Measurements from ENCODE around the gene IRS2. TPM values are rescaled to one million over a fixed set of nuclear protein-coding genes. Genes with fewer than 3 reads are reported as not detected.

The IRS2 gene
- total and polyA plus RNA-seq, 9 donors = 14.6 to 40.9 (median 26.6) TPM

DNA sequence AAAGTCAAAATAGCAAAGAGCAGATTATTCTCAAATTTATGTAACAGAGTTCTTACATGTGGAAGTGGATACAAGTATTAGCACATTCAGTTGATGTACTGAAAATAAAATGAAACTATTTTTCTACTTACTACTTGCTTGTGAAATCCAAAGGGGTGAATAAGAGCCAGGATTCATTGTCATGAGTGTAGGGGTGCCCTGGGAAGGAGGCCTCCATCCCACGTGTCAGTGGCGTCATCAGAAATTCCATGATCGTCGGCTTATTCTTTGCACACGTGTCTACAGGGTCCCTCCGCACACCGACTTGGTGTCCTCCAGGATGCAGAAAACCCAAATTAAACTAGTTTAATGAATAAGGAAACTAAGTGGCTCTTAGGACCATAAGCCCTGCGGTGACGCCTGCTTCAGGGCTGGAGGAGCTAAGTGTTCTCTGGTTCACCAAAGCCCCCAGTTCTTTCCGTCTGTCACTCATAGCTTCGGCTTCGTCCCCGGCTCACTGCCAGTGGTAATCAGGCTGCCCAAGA lies 55.5 kb downstream of the IRS2 start:
- Histone ChIP-seq H3K4me1 (ENCODE audit: insufficient read depth) (peaks cover 6% of the 10 kb centered on the region), H3K36me3 (no peaks in the 10 kb centered on the region), H3K27ac (no peak overlapping the region), H3K27me3 (no peaks in the 10 kb centered on the region), H3K4me3 (no peak overlapping the region), H3K9me3 (no peaks in the 10 kb centered on the region)
- DNase-seq = no peak
- no peak for TF ChIP-seq CTCF (IDR thresholded peaks at IDR 0.05)
- no peak for TF ChIP-seq EP300 (IDR thresholded peaks at IDR 0.05)
- TF ChIP-seq POLR2A (IDR thresholded peaks at IDR 0.05) = no peak
- WGBS, 3 donors = 66 to 85% (median 80%) methylated on average over 13 of the region's 13 CpGs
- intact Hi-C loops (cut with DNase I) = no loop called here

DNA sequence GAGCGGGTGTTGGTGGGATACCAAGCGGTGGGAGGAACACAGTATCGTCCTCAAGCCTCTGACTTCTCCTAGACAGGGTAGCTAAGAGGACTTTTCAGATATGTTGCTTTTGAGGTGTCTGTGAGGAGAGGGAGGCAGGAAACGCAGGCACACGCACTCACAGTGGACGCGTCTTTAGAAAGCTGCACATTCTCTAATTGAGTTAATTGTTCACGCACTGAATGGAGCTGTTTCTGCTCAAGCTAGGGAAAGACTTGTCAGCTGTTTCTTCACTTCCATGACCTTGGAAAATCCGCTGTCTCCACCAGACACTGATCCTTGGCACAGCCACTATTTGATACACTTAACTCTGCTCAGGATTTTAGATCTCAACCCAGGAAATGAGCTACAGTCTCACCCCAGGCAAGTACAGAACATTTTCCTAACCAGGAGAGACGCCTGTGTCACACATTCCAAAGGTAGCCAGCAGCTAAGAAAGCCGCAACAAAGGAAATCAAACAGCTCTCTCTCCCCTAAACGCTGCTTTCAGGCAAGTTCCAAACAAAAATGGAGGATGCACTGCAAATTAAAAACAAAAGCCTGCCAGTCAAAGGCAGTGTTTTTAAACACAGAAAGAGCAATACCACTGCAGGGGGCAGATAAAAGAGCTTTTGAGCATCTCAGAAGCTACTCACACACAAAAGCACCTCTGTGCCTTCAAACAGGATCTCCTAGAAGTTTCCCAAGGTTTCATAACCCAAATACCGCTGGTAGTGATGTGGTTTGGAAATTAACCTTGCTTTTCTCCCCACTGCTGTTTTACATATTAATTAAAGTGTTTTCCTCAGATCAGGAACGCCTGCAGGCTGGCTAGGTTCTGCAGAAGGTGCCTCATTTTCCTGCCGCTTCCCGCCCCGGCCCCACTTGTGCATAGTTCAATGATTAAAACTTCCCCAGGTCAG lies 57.3 kb downstream of the IRS2 start:
- 27 to 38% (median 28%) methylated on average over 17 of the region's 17 CpGs for WGBS, 3 donors
- Histone ChIP-seq H3K4me3 (no peak overlapping the region), H3K27me3 (no peaks in the 10 kb centered on the region), H3K4me1 (ENCODE audit: insufficient read depth) (peaks cover 6% of the 10 kb centered on the region), H3K9me3 (no peaks in the 10 kb centered on the region), H3K27ac (no peak overlapping the region), H3K36me3 (no peaks in the 10 kb centered on the region)
- no peak for TF ChIP-seq EP300 (IDR thresholded peaks at IDR 0.05)
- TF ChIP-seq POLR2A (IDR thresholded peaks at IDR 0.05) = no peak
- no peak for TF ChIP-seq CTCF (IDR thresholded peaks at IDR 0.05)
- intact Hi-C loops (cut with DNase I) = no loop called here
- DNase-seq = no peak

DNA sequence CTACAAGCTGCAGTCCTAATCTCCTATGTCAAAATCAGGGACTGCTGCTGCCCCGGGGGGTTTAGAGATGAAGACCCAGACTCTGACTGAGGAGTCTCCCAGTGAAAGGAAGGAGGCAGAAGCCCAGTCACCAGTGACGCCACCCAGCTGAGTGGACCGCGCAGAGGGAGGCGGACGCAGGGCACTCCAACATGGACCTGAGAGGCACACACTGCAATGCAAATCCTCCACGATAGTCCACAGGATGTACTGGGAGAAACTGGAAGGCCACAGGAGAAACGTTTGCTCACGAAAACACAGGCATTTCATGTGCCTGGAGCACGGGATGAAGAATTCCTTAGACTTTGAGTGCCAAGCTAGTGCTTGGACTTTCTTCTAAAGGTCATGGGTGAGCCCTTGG lies 58.3 kb downstream of the IRS2 start:
- no peak overlapping the region for H3K27ac ChIP-seq
- no peaks in the 10 kb centered on the region for H3K36me3 ChIP-seq
- WGBS, 3 donors = 70 to 73% (median 71%) methylated on average over 10 of the region's 10 CpGs
- no peak overlapping the region for H3K4me3 ChIP-seq
- no peak for TF ChIP-seq EP300 (IDR thresholded peaks at IDR 0.05)
- H3K9me3 ChIP-seq = no peaks in the 10 kb centered on the region
- H3K27me3 ChIP-seq = no peaks in the 10 kb centered on the region
- DNase-seq = no peak
- intact Hi-C loops (cut with DNase I) = no loop called here
- H3K4me1 ChIP-seq (ENCODE audit: insufficient read depth) = peaks cover 6% of the 10 kb centered on the region

DNA sequence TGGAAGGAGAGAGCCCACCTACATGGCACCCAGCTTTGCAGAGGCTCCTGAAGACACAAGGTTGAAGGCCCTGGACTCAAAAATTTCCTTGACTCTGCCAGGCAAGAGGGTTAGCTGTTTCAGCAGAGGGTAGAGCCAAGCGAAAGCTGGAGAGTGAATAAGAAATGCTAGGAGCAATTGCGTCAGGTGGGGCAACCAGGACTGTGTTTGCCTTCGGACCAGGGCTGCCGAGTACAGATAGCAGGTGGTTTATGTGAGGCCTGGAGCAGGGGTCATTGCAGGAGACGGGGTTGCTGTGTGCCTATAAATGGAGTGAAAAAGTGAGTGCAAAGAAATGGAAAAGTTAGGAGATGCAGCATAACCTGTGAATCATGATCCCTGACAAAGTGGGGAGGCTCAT lies 59.1 kb downstream of the IRS2 start:
- Histone ChIP-seq H3K36me3 (no peaks in the 10 kb centered on the region), H3K9me3 (no peaks in the 10 kb centered on the region), H3K27ac (no peak overlapping the region), H3K27me3 (no peaks in the 10 kb centered on the region), H3K4me1 (ENCODE audit: insufficient read depth) (peaks cover 6% of the 10 kb centered on the region), H3K4me3 (no peak overlapping the region)
- 90 to 92% (median 91%) methylated on average over 5 of the region's 5 CpGs for WGBS, 3 donors
- TF ChIP-seq POLR2A (IDR thresholded peaks at IDR 0.05) (no peak), CTCF (IDR thresholded peaks at IDR 0.05) (no peak), EP300 (IDR thresholded peaks at IDR 0.05) (no peak)
- intact Hi-C loops (cut with DNase I) = no loop called here
- no peak for DNase-seq
